Hepatocyte (in vitro differentiated cells): ENCODE data around the gene CAPN11. TPM values are rescaled to one million over a fixed set of nuclear protein-coding genes. Genes with fewer than 3 reads are reported as not detected.

Experiments used
- DNase-seq: peaks from one replicate; pipeline ENCODE4 v3.0.0-alpha.2; 2016; ENCODE audit warnings: low spot score
- H2AFZ ChIP-seq: fragments of 200-600 bp; sonication (generic); 2 replicates; pipeline ENCODE4 v1.6.0; 2016; ENCODE audit warnings: antibody characterized with exemption, mild to moderate bottlenecking
- H3K27ac ChIP-seq: fragments of 200-600 bp; sonication (generic); 2 replicates; pipeline ENCODE4 v1.5.1; 2016; ENCODE audit warnings: mild to moderate bottlenecking
- H3K27me3 ChIP-seq: fragments of 200-600 bp; sonication (generic); 2 replicates; pipeline ENCODE4 v1.6.1; 2016
- H3K36me3 ChIP-seq: fragments of 200-600 bp; sonication (generic); replicated peaks from 2 replicates; pipeline ENCODE4 v1.5.1; 2016; ENCODE audit warnings: low read depth; ENCODE audit not compliant: insufficient read depth
- H3K4me1 ChIP-seq: fragments of 200-600 bp; sonication (generic); 2 replicates; pipeline ENCODE4 v1.5.1; 2016; ENCODE audit warnings: mild to moderate bottlenecking, moderate library complexity; ENCODE audit not compliant: insufficient read depth
- H3K4me2 ChIP-seq: fragments of 200-600 bp; sonication (generic); 2 replicates; pipeline ENCODE4 v1.6.0; 2016
- H3K4me3 ChIP-seq: fragments of 200-600 bp; sonication (generic); 2 replicates; pipeline ENCODE4 v1.5.1; 2016; ENCODE audit warnings: mild to moderate bottlenecking
- H3K79me2 ChIP-seq: fragments of 200-600 bp; sonication (generic); 2 replicates; pipeline ENCODE4 v1.6.0; 2017; ENCODE audit warnings: mild to moderate bottlenecking
- H3K9me2 ChIP-seq: fragments of 200-600 bp; sonication (generic); replicated peaks from 2 replicates; pipeline ENCODE4 v1.6.0; 2017; ENCODE audit warnings: mild to moderate bottlenecking; ENCODE audit not compliant: insufficient read depth
- H3K9me3 ChIP-seq: fragments of 200-600 bp; sonication (generic); 2 replicates; pipeline ENCODE4 v1.5.1; 2016; ENCODE audit warnings: low read depth, mild to moderate bottlenecking
- H4K20me1 ChIP-seq: fragments of 200-600 bp; sonication (generic); 2 replicates; pipeline ENCODE4 v1.6.0; 2016; ENCODE audit warnings: mild to moderate bottlenecking; ENCODE audit not compliant: insufficient read depth, poor library complexity, severe bottlenecking
- EZH2 ChIP-seq: fragments of 200-600 bp; sonication (generic); IDR thresholded peaks from 2 replicates; pipeline ENCODE4 v1.6.1; 2016; ENCODE audit warnings: antibody characterized with exemption, mild to moderate bottlenecking, borderline replicate concordance
- EZH2phosphoT487 ChIP-seq: fragments of 200-600 bp; sonication (generic); IDR thresholded peaks from one replicate; pipeline ENCODE4 v1.6.1; 2018; ENCODE audit warnings: antibody characterized with exemption, mild to moderate bottlenecking, low read depth, moderate library complexity; ENCODE audit not compliant: unreplicated experiment, severe bottlenecking
- WGBS: methylation state at CpG from one replicate; pipeline ENCODE4 v1.1.6; 2016; ENCODE audit warnings: low lambda C conversion rate; ENCODE audit errors: missing lambda C conversion rate; 5-methylcytosine and 5-hydroxymethylcytosine counted together
- polyA plus RNA-seq: library from polyadenylated mRNA; unstranded; fragments of >200 nt; fragmentation: Nextera tagmentation; extraction: Ambion mirVana; gene quantifications from 2 replicates; pipeline ENCODE4 v1.2.1, GENCODE V29; 2016
- total RNA-seq: library from RNA; depleted of rRNA; stranded (reverse); fragments of >200 nt; gene quantifications from 2 replicates; pipeline ENCODE4 v1.2.3, GENCODE V29; 2014
- TF ChIP-seq, protein P1 (sequence below): fragments of 200-600 bp; sonication (generic); IDR thresholded peaks from 2 replicates; pipeline ENCODE4 v1.5.1; 2016; ENCODE audit warnings: antibody characterized with exemption, mild to moderate bottlenecking; ENCODE audit not compliant: poor library complexity

The CAPN11 gene
- total and polyA plus RNA-seq, 2 experiments from 2014 or later: 0.13 to 0.23 TPM

DNA sequence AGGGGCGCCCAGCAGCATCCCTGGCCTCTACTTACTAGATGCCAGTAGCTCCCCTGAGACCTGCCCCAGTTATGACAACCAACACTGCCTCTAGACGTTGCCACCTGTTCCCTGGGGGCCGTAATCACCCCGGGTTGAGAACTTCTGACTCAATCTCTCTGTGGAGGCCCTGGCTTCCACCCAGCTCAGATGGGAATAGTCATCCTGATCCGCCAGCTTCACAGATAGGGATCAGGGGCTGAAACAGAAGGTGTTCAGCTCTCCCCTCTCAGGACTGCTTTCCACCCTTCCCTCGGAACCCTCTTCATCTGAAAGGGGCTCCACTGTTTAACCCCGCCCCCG is 3.3 kb downstream of the CAPN11 start:
- no peak overlapping the region for H3K4me2 ChIP-seq

DNA sequence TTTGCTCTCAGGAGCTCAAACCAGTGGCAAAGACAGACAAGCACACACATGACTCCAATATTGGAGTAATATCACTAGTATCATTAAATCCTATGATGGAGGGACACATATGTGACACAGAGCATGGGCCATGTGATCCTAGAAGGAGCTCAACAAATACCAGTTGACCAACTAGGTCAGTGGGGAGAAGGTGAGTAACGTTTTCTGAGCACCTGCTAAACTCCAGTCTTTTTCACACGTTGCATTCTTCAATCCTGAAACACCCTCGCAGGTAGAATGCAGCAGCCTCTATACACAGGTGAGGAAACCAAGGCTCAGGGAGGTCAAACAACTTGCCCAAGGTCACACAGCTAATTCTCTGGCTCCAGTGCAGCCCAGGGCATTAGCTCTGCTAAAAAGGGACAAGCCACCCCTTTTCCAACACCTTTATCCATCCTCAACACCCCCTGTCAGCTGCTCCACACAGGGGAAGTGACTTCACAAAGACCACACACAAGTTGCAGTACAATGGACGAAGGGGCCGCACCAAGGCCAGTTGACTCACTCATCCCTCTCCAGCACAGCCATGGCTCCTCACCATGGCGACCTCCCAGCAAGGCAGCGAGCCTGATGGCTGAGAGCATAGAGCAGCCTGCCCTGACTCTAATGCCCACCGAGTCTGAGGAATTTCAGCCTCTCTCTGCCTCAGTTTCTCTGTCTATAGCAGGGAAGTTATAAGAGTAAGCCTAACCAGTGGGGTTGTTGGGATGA is 4.4 kb downstream of the CAPN11 start:
- no peaks in the 10 kb centered on the region for H3K9me2 ChIP-seq
- no peaks in the 10 kb centered on the region for H4K20me1 ChIP-seq
- no peak overlapping the region for H2AFZ ChIP-seq
- H3K4me1 ChIP-seq: no peaks in the 10 kb centered on the region
- H3K4me3 ChIP-seq: no peak overlapping the region
- WGBS: 90% methylated on average over 8 of the region's 8 CpGs
- TF ChIP-seq EZH2: no peak
- no peak for TF ChIP-seq EZH2phosphoT487
- TF ChIP-seq, protein P1, sequence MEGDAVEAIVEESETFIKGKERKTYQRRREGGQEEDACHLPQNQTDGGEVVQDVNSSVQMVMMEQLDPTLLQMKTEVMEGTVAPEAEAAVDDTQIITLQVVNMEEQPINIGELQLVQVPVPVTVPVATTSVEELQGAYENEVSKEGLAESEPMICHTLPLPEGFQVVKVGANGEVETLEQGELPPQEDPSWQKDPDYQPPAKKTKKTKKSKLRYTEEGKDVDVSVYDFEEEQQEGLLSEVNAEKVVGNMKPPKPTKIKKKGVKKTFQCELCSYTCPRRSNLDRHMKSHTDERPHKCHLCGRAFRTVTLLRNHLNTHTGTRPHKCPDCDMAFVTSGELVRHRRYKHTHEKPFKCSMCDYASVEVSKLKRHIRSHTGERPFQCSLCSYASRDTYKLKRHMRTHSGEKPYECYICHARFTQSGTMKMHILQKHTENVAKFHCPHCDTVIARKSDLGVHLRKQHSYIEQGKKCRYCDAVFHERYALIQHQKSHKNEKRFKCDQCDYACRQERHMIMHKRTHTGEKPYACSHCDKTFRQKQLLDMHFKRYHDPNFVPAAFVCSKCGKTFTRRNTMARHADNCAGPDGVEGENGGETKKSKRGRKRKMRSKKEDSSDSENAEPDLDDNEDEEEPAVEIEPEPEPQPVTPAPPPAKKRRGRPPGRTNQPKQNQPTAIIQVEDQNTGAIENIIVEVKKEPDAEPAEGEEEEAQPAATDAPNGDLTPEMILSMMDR: no peak
- DNase-seq: no peak
- H3K4me2 ChIP-seq: no peak overlapping the region
- H3K27ac ChIP-seq: no peak overlapping the region
- no peaks in the 10 kb centered on the region for H3K27me3 ChIP-seq
- no peaks in the 10 kb centered on the region for H3K79me2 ChIP-seq
- no peaks in the 10 kb centered on the region for H3K9me3 ChIP-seq
- no peaks in the 10 kb centered on the region for H3K36me3 ChIP-seq

More for the DNA sequence above, 3.3 kb downstream of the CAPN11 start:
- no peak for DNase-seq
- WGBS: 79% methylated on average over 8 of the region's 8 CpGs
- TF ChIP-seq EZH2phosphoT487: no peak
- TF ChIP-seq, protein P1: no peak
- TF ChIP-seq EZH2: no peak
- H3K36me3 ChIP-seq: no peaks in the 10 kb centered on the region
- H3K79me2 ChIP-seq: no peaks in the 10 kb centered on the region
- H3K9me2 ChIP-seq: no peaks in the 10 kb centered on the region
- peaks cover 3% of the 10 kb centered on the region for H3K4me1 ChIP-seq
- no peak overlapping the region for H2AFZ ChIP-seq
- no peaks in the 10 kb centered on the region for H3K27me3 ChIP-seq
- no peak overlapping the region for H3K27ac ChIP-seq
- no peaks in the 10 kb centered on the region for H3K9me3 ChIP-seq
- no peaks in the 10 kb centered on the region for H4K20me1 ChIP-seq
- H3K4me3 ChIP-seq: no peak overlapping the region

DNA sequence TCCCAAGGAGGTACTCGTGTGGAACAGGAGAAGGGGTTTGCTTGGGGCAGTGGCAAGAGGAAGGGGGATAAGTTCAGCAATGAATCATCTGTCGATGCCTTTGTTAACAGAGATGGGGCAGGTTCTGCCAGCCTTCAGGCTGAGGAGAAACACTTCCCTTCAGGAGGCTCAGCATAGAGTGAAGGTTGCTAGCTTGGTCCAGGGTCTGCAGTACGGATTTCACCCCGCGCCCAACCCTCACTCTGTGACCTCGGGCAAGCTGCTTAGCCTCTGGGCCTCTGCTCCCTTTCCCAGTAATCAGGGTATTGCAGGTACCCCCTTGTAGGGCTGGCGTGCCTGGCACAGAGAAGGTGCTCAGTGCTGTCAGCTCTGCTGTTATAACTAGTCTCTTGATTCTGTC is 7.5 kb downstream of the CAPN11 start:
- Histone ChIP-seq H3K36me3 (no peaks in the 10 kb centered on the region), H4K20me1 (no peaks in the 10 kb centered on the region), H3K4me3 (no peak overlapping the region), H3K27ac (no peak overlapping the region), H3K79me2 (no peaks in the 10 kb centered on the region), H3K4me1 (no peaks in the 10 kb centered on the region), H3K4me2 (no peak overlapping the region), H3K9me3 (no peaks in the 10 kb centered on the region), H2AFZ (no peak overlapping the region), H3K9me2 (no peaks in the 10 kb centered on the region), H3K27me3 (no peaks in the 10 kb centered on the region)
- WGBS: 79% methylated on average over 7 of the region's 7 CpGs
- DNase-seq: no peak
- TF ChIP-seq EZH2phosphoT487 (no peak), EZH2 (no peak)
- TF ChIP-seq, protein P1: no peak
